Measurements from ENCODE around the gene FAM120AOS.

Gene FAM120AOS

DNA sequence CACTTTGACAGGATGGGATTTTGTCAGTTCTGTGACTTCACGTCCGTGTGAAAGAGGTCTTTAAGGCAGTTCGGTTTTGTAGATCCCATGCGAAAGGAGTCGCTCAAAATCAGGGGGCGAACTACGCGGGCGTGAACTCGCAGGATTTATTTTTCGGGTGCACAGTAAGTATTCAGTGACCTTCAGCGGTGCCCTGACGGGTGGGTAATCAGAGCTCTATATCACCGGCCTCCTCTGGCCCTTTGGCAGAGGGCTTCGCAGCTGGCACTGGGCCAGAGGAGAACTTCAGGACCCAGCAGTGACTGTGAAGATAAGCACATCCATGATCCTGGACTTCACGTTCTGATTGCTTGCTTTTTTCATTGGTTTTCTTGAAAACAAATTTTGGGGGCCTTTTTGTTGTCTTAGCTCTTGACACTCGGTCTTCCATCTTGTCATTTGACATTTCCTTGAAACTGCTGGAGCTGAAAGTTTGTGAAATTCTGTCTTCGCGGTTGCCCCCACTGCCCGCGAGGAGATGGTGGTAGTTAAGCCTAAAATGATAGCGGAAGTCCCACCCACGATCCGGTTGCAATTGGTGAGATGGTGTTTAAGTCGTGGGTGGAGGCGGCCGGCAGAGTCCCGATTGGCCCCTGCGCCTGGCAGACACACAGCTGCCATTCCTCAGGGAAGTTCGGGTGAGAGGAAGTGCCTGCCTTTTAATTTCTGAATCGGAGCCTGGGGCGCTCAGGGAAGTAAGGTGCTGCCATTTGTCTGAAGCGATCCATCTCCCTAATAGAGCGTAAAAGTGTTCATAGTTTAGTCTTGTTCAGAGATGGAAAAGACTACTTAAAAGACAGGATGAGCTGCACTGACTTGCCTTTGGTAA lies at the start of gene FAM120AOS:
Gene FAM120AOS, minus strand, starts transcription at position 535 of the 868 bp plus-strand sequence. CDS start 872 bp downstream, outside the sequence.
- H3K4me3 ChIP-seq (ENCODE audit: low read depth in 1 of 2, low read length in 2 of 2): peak within 1 kb of the TSS; percentile 87 to 90
- no peaks in the 10 kb centered on the region for H3K27me3 ChIP-seq (ENCODE audit: control insufficient read depth in 1 of 2, insufficient read depth in 2 of 2, low read length in 2 of 2)
- peaks cover 47 to 50% of the 10 kb centered on the region in 2 donors for H3K4me1 ChIP-seq (ENCODE audit: control insufficient read depth in 1 of 2, insufficient read depth in 2 of 2, low read length in 2 of 2)
- H3K27ac ChIP-seq (ENCODE audit: low read depth, low read length): peak within 1 kb of the TSS; percentile 91
- H3K9ac ChIP-seq (ENCODE audit: low read depth in 1 of 2, low read length in 2 of 2): peak within 1 kb of the TSS; percentile 80 to 97
- no peaks in the 10 kb centered on the region for H3K9me3 ChIP-seq (ENCODE audit: control insufficient read depth in 1 of 2, low read length in 2 of 2)
- H3K36me3 ChIP-seq (ENCODE audit: control insufficient read depth in 1 of 2, insufficient read depth in 2 of 2, low read length in 2 of 2): peaks cover 2 to 6% of the 10 kb centered on the region in 2 donors

DNA sequence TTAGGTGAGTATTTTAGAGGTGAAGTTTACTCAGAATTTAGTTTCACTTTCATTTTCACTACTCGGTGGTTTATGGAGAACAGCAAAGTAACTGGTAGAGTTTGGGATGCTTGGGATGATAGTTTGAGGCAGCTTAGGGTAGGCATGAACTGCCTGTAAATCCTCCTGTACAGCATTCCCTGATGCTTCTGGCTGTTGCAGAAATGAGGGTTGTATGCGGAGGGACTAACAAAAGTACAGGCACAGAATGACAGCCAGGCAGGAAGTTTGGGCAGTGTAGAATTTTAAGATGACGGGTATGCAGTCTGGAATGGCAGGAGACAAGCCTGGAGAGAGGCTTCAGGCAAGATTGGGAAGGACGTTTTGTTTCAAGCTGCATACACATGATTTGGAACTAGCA lies 48.0 kb upstream of the FAM120AOS start:
- no peaks in the 10 kb centered on the region for H3K9me3 ChIP-seq (ENCODE audit: control insufficient read depth in 1 of 2, low read length in 2 of 2)
- H3K4me1 ChIP-seq (ENCODE audit: control insufficient read depth in 1 of 2, insufficient read depth in 2 of 2, low read length in 2 of 2): peaks cover 23 to 27% of the 10 kb centered on the region in 2 donors
- peak overlapping the region; percentile 53 to 62 for H3K4me3 ChIP-seq (ENCODE audit: low read depth in 1 of 2, low read length in 2 of 2)
- H3K27me3 ChIP-seq (ENCODE audit: control insufficient read depth in 1 of 2, insufficient read depth in 2 of 2, low read length in 2 of 2): no peaks in the 10 kb centered on the region
- peaks cover 20 to 57% of the 10 kb centered on the region in 2 donors for H3K36me3 ChIP-seq (ENCODE audit: control insufficient read depth in 1 of 2, insufficient read depth in 2 of 2, low read length in 2 of 2)
- H3K27ac ChIP-seq (ENCODE audit: low read depth, low read length): no peak overlapping the region
- peak overlapping the region in 1 of 2 donors; percentile 26 for H3K9ac ChIP-seq (ENCODE audit: low read depth in 1 of 2, low read length in 2 of 2)

DNA sequence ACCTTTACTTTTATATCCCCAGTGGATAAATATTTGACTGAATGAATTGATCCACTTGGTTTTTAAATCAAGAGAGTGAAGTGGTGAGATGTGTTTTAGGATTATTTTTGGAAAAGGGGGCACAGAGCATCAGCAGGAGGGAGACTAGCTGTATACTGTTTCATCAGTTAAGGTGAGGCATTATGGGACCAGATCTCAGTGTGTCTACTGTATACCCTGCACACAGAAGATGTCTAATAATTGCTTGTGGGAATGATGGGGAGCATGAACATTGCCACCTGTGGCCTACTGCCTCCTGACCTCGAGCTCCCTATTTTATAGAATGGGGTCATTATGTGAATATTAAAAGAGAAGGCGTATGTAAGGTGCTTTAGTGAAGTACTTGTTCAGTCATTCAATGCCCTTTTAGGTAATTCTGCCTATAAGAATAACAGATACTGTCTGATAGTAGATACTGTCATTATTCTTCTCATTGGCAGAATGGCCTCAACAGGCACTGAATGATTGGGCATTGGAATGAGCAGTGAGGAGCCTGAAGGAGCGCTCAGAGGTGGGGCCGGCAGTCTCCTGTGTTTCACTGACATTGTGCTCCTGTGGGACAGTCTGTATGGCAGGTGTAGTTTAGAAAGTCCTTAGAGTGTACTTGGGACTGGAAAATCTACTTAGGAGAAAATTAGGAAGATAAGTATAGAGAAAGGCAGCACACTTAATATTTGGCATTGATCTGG lies 47.4 kb upstream of the FAM120AOS start:
- peak overlapping the region; percentile 53 to 62 for H3K4me3 ChIP-seq (ENCODE audit: low read depth in 1 of 2, low read length in 2 of 2)
- H3K36me3 ChIP-seq (ENCODE audit: control insufficient read depth in 1 of 2, insufficient read depth in 2 of 2, low read length in 2 of 2): peaks cover 20 to 64% of the 10 kb centered on the region in 2 donors
- H3K9me3 ChIP-seq (ENCODE audit: control insufficient read depth in 1 of 2, low read length in 2 of 2): no peaks in the 10 kb centered on the region
- no peak overlapping the region for H3K27ac ChIP-seq (ENCODE audit: low read depth, low read length)
- H3K4me1 ChIP-seq (ENCODE audit: control insufficient read depth in 1 of 2, insufficient read depth in 2 of 2, low read length in 2 of 2): peaks cover 21 to 24% of the 10 kb centered on the region in 2 donors
- H3K9ac ChIP-seq (ENCODE audit: low read depth in 1 of 2, low read length in 2 of 2): peak overlapping the region in 1 of 2 donors; percentile 10
- no peaks in the 10 kb centered on the region for H3K27me3 ChIP-seq (ENCODE audit: control insufficient read depth in 1 of 2, insufficient read depth in 2 of 2, low read length in 2 of 2)

DNA sequence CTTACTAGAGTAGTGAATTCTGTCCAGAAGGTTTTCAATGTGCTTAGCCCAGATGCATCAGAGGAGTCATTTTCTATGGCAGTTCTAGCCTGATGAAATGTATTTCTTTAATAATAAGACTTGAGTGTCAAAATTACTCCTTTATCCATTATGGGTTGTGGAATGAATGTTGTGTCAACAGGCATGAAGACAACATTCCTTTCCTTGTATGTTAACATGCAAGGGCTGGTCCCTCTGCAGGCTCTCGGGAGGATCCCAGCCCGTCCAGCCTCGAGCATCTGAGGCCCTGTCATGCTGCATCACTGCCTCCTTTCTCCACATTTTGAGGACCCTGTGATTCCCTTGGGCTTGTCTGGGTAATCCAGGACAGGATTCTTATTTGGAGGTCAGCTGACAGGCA lies 42.9 kb upstream of the FAM120AOS start:
- Histone ChIP-seq H3K36me3 (ENCODE audit: control insufficient read depth in 1 of 2, insufficient read depth in 2 of 2, low read length in 2 of 2) (peaks cover 36 to 62% of the 10 kb centered on the region in 2 donors), H3K27me3 (ENCODE audit: control insufficient read depth in 1 of 2, insufficient read depth in 2 of 2, low read length in 2 of 2) (no peaks in the 10 kb centered on the region), H3K27ac (ENCODE audit: low read depth, low read length) (no peak overlapping the region), H3K9me3 (ENCODE audit: control insufficient read depth in 1 of 2, low read length in 2 of 2) (no peaks in the 10 kb centered on the region), H3K4me3 (ENCODE audit: low read depth in 1 of 2, low read length in 2 of 2) (no peak overlapping the region), H3K4me1 (ENCODE audit: control insufficient read depth in 1 of 2, insufficient read depth in 2 of 2, low read length in 2 of 2) (peaks cover 9 to 14% of the 10 kb centered on the region in 2 donors), H3K9ac (ENCODE audit: low read depth in 1 of 2, low read length in 2 of 2) (no peak overlapping the region)

DNA sequence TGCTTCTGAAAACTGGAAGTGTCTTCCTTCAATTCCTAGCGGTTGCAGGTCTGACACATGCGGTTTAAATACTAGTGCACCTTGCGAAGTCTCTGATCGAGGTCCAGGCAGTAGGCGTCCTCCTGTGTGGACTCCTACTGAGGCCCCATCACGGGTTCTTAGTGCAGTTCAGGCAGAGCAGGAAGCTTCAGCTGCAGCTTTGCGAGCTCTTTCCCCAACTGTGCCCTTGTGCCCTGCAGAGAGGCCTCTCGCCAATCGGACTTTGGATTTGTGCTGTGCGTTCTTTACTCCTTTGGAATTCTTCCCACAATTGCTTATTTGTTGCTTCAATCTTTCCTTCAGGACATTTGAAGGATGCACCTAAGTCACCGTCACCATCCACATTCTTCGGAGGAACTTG lies 40.6 kb upstream of the FAM120AOS start:
- Histone ChIP-seq H3K27me3 (ENCODE audit: control insufficient read depth in 1 of 2, insufficient read depth in 2 of 2, low read length in 2 of 2) (no peaks in the 10 kb centered on the region), H3K4me1 (ENCODE audit: control insufficient read depth in 1 of 2, insufficient read depth in 2 of 2, low read length in 2 of 2) (no peaks in the 10 kb centered on the region), H3K36me3 (ENCODE audit: control insufficient read depth in 1 of 2, insufficient read depth in 2 of 2, low read length in 2 of 2) (peaks cover 30 to 59% of the 10 kb centered on the region in 2 donors), H3K27ac (ENCODE audit: low read depth, low read length) (no peak overlapping the region), H3K4me3 (ENCODE audit: low read depth in 1 of 2, low read length in 2 of 2) (no peak overlapping the region), H3K9ac (ENCODE audit: low read depth in 1 of 2, low read length in 2 of 2) (no peak overlapping the region), H3K9me3 (ENCODE audit: control insufficient read depth in 1 of 2, low read length in 2 of 2) (no peaks in the 10 kb centered on the region)

DNA sequence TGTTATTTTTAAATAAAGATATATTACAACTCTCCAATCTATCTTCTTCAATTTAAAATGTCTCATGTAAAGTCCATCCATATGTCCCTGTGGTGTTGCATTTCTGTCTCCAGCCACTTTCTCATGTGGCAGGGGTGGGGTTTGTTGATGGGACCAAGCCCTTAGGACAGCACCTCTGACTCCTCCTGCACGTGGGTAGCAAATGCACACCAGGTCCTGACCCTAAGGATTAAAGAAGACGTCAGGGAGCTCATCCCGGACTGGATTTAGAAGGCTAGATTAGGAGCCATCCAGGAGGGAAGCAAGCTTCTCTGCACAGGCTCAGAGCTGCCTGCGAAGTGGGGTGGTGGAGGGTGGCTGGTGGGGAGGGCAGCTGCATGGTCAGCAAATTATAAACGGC lies 38.9 kb upstream of the FAM120AOS start:
- no peaks in the 10 kb centered on the region for H3K9me3 ChIP-seq (ENCODE audit: control insufficient read depth in 1 of 2, low read length in 2 of 2)
- no peaks in the 10 kb centered on the region for H3K4me1 ChIP-seq (ENCODE audit: control insufficient read depth in 1 of 2, insufficient read depth in 2 of 2, low read length in 2 of 2)
- no peak overlapping the region for H3K9ac ChIP-seq (ENCODE audit: low read depth in 1 of 2, low read length in 2 of 2)
- H3K27me3 ChIP-seq (ENCODE audit: control insufficient read depth in 1 of 2, insufficient read depth in 2 of 2, low read length in 2 of 2): no peaks in the 10 kb centered on the region
- no peak overlapping the region for H3K27ac ChIP-seq (ENCODE audit: low read depth, low read length)
- H3K4me3 ChIP-seq (ENCODE audit: low read depth in 1 of 2, low read length in 2 of 2): no peak overlapping the region
- peaks cover 25 to 49% of the 10 kb centered on the region in 2 donors for H3K36me3 ChIP-seq (ENCODE audit: control insufficient read depth in 1 of 2, insufficient read depth in 2 of 2, low read length in 2 of 2)

DNA sequence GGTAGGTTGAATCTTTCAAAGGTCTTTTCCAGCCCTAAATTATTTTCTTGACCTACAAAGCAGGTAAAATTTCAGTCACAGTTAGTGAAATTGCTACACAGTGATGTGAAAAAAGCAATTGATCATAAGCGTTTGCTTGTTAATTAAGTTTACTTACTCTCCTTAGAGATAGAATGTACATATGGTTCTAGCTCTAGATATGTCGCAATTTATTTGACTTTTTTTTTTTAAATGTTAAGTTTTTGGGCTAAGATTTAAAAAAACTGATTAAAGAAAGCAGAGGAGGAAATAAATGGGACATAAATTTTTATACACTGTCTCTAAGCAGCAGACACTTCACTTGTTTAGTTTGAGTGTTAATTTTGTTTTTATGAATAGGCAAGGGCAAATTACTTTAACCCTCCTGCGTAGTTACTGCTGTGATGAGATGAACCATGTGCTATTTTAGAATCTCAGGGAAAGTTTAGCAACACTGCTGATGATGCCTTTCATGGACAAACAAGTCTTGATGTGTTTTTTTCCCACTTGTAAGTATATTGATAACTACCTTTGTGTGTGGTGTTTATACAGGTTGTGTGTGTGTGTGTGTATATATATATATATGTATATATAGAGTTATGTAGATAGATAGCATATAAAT lies 38.3 kb upstream of the FAM120AOS start:
- H3K9ac ChIP-seq (ENCODE audit: low read depth in 1 of 2, low read length in 2 of 2): no peak overlapping the region
- H3K27me3 ChIP-seq (ENCODE audit: control insufficient read depth in 1 of 2, insufficient read depth in 2 of 2, low read length in 2 of 2): no peaks in the 10 kb centered on the region
- H3K4me1 ChIP-seq (ENCODE audit: control insufficient read depth in 1 of 2, insufficient read depth in 2 of 2, low read length in 2 of 2): no peaks in the 10 kb centered on the region
- peaks cover 23 to 43% of the 10 kb centered on the region in 2 donors for H3K36me3 ChIP-seq (ENCODE audit: control insufficient read depth in 1 of 2, insufficient read depth in 2 of 2, low read length in 2 of 2)
- H3K27ac ChIP-seq (ENCODE audit: low read depth, low read length): no peak overlapping the region
- H3K4me3 ChIP-seq (ENCODE audit: low read depth in 1 of 2, low read length in 2 of 2): no peak overlapping the region
- no peaks in the 10 kb centered on the region for H3K9me3 ChIP-seq (ENCODE audit: control insufficient read depth in 1 of 2, low read length in 2 of 2)

DNA sequence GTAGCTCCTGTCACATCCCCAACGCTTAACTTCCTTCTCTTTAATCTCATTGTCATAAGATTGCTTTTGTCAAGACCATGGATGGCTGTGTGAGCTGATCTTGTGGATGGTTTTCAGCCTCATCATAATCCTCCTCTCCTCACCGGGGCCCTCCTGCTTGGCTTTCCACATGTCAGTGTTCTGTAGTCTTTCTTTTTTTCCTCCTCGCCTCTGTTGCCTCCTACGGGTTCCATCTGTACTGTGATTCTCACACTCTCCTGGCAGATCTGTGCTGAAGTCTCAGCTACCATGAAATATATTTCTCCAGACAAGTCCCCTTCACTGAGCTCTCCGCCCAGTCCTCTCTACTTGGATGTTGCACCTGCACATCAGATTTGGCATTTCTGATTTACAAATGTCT lies 34.9 kb upstream of the FAM120AOS start:
- Histone ChIP-seq H3K36me3 (ENCODE audit: control insufficient read depth in 1 of 2, insufficient read depth in 2 of 2, low read length in 2 of 2) (peaks cover 7 to 29% of the 10 kb centered on the region in 2 donors), H3K27me3 (ENCODE audit: control insufficient read depth in 1 of 2, insufficient read depth in 2 of 2, low read length in 2 of 2) (no peaks in the 10 kb centered on the region), H3K27ac (ENCODE audit: low read depth, low read length) (no peak overlapping the region), H3K9me3 (ENCODE audit: control insufficient read depth in 1 of 2, low read length in 2 of 2) (no peaks in the 10 kb centered on the region), H3K4me1 (ENCODE audit: control insufficient read depth in 1 of 2, insufficient read depth in 2 of 2, low read length in 2 of 2) (no peaks in the 10 kb centered on the region), H3K9ac (ENCODE audit: low read depth in 1 of 2, low read length in 2 of 2) (no peak overlapping the region), H3K4me3 (ENCODE audit: low read depth in 1 of 2, low read length in 2 of 2) (no peak overlapping the region)

DNA sequence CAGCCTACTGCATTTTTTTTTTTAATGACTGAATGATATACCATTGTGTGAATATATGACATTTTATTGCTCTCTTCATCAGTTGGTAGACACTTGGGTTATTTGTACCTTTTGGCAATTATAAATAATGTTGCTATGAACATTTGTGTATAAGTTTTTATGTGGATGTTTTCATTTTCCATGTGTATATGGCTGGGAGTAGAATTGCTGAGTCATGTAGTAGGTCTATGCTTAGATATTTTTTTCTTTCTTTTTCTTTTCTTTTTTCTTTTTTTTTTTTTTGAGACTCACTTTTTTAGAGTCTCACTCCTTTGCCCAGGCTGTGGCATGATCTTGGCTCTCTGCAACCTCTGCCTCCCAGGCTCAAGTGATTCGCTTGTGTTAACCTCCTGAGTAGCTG lies 32.9 kb upstream of the FAM120AOS start:
- Histone ChIP-seq H3K9ac (ENCODE audit: low read depth in 1 of 2, low read length in 2 of 2) (no peak overlapping the region), H3K4me3 (ENCODE audit: low read depth in 1 of 2, low read length in 2 of 2) (no peak overlapping the region), H3K36me3 (ENCODE audit: control insufficient read depth in 1 of 2, insufficient read depth in 2 of 2, low read length in 2 of 2) (peaks cover 7 to 33% of the 10 kb centered on the region in 2 donors), H3K4me1 (ENCODE audit: control insufficient read depth in 1 of 2, insufficient read depth in 2 of 2, low read length in 2 of 2) (no peaks in the 10 kb centered on the region), H3K27ac (ENCODE audit: low read depth, low read length) (no peak overlapping the region), H3K27me3 (ENCODE audit: control insufficient read depth in 1 of 2, insufficient read depth in 2 of 2, low read length in 2 of 2) (no peaks in the 10 kb centered on the region), H3K9me3 (ENCODE audit: control insufficient read depth in 1 of 2, low read length in 2 of 2) (no peaks in the 10 kb centered on the region)

DNA sequence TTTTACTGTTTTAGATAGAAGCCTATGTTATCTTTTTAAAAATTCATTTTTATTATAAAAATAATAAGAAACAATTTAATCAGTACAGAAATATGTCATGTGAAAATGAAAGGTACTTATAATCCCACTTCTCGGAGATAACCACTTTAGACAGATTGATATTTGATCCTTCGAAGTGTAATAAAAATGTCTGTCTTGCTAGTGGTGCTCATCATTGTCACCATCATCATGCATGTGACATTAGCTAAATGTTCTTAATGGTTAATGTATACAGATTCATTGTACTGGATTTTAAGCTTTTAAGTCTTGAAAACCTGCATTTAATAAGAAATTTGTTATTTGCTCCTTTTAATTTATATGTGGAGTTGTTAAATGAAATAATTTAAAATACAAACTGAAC lies 30.1 kb upstream of the FAM120AOS start:
- no peak overlapping the region for H3K9ac ChIP-seq (ENCODE audit: low read depth in 1 of 2, low read length in 2 of 2)
- peaks cover 0 to 32% of the 10 kb centered on the region in 2 donors for H3K36me3 ChIP-seq (ENCODE audit: control insufficient read depth in 1 of 2, insufficient read depth in 2 of 2, low read length in 2 of 2)
- no peak overlapping the region for H3K27ac ChIP-seq (ENCODE audit: low read depth, low read length)
- no peak overlapping the region for H3K4me3 ChIP-seq (ENCODE audit: low read depth in 1 of 2, low read length in 2 of 2)
- no peaks in the 10 kb centered on the region for H3K9me3 ChIP-seq (ENCODE audit: control insufficient read depth in 1 of 2, low read length in 2 of 2)
- no peaks in the 10 kb centered on the region for H3K27me3 ChIP-seq (ENCODE audit: control insufficient read depth in 1 of 2, insufficient read depth in 2 of 2, low read length in 2 of 2)
- H3K4me1 ChIP-seq (ENCODE audit: control insufficient read depth in 1 of 2, insufficient read depth in 2 of 2, low read length in 2 of 2): no peaks in the 10 kb centered on the region

Measured in duodenal mucosa (tissue), 2 donors.